G401 (cell line): ENCODE data around the gene TNFRSF12A. TPM values are rescaled to one million over a fixed set of nuclear protein-coding genes. Genes with fewer than 3 reads are reported as not detected.

Experiments
- total RNA-seq: library from RNA; depleted of rRNA; stranded (reverse); fragments of >200 nt; shearing (Covaris generic); gene quantifications from 2 replicates; pipeline ENCODE4 v1.2.3, GENCODE V29; 2014; rRNA removed

The TNFRSF12A gene
- total RNA-seq, 1 experiment from 2014 or later: 129 TPM

Other genes starting within 250 kb of the TNFRSF12A start
- 178 and 250 TPM in 2 replicates for gene ELOB, start 243.1 kb upstream of the TNFRSF12A start, total RNA-seq
- gene PRSS33, start 232.8 kb upstream of the TNFRSF12A start, total RNA-seq: 0.07 and 10.6 TPM in 2 replicates
- gene PRSS41, start 221.9 kb upstream of the TNFRSF12A start, total RNA-seq: not detected in 2 replicates
- gene PRSS21, start 203.1 kb upstream of the TNFRSF12A start, total RNA-seq: not detected in 2 replicates
- gene ZG16B, start 190.1 kb upstream of the TNFRSF12A start, total RNA-seq: not detected in 2 replicates
- gene PRSS22, start 162.2 kb upstream of the TNFRSF12A start, total RNA-seq: not detected in 2 replicates
- 91.6 and 137 TPM in 2 replicates for gene FLYWCH2, start 137.2 kb upstream of the TNFRSF12A start, total RNA-seq
- 51.8 and 52.7 TPM in 2 replicates for gene FLYWCH1, start 108.4 kb upstream of the TNFRSF12A start, total RNA-seq
- 64.8 and 80.7 TPM in 2 replicates for gene KREMEN2, start 56.1 kb upstream of the TNFRSF12A start, total RNA-seq
- 29.0 and 43.4 TPM in 2 replicates for gene PAQR4, start 51.0 kb upstream of the TNFRSF12A start, total RNA-seq
- 9.3 and 19.0 TPM in 2 replicates for gene PKMYT1, start 39.9 kb upstream of the TNFRSF12A start, total RNA-seq
- not detected in 2 replicates for gene CLDN9, start 7.4 kb upstream of the TNFRSF12A start, total RNA-seq
- gene CLDN6, start 2.2 kb upstream of the TNFRSF12A start, total RNA-seq: 1.7 and 2.7 TPM in 2 replicates
- gene HCFC1R1, start 3.6 kb downstream of the TNFRSF12A start, total RNA-seq: 55.9 and 59.3 TPM in 2 replicates
- gene THOC6, start 3.7 kb downstream of the TNFRSF12A start, total RNA-seq: 106 and 120 TPM in 2 replicates
- gene BICDL2, start 16.6 kb downstream of the TNFRSF12A start, total RNA-seq: 1.1 and 1.2 TPM in 2 replicates
- gene MMP25, start 26.2 kb downstream of the TNFRSF12A start, total RNA-seq: 0.95 and 2.9 TPM in 2 replicates
- 17.4 and 22.8 TPM in 2 replicates for gene IL32, start 45.3 kb downstream of the TNFRSF12A start, total RNA-seq
- 11.2 and 17.3 TPM in 2 replicates for gene ZSCAN10, start 78.9 kb downstream of the TNFRSF12A start, total RNA-seq
- gene ZNF205, start 92.2 kb downstream of the TNFRSF12A start, total RNA-seq: 21.3 and 27.6 TPM in 2 replicates
- gene ZNF213, start 114.7 kb downstream of the TNFRSF12A start, total RNA-seq: 0.31 and 0.61 TPM in 2 replicates
- not detected in 2 replicates for gene OR1F1, start 167.8 kb downstream of the TNFRSF12A start, total RNA-seq
- gene ZNF200, start 214.8 kb downstream of the TNFRSF12A start, total RNA-seq: 9.8 and 10.1 TPM in 2 replicates
- not detected in 2 replicates for gene MEFV, start 236.3 kb downstream of the TNFRSF12A start, total RNA-seq